Astrocyte (in vitro differentiated cells and primary cell): Measurements from ENCODE around the gene GREM1. TPM values are rescaled to one million over a fixed set of nuclear protein-coding genes. Genes with fewer than 3 reads are reported as not detected.

Experiments used
- DNase-seq: peaks from one replicate; pipeline ENCODE4 v3.0.0-alpha.2; 2010; ENCODE audit warnings: low read depth
- FAIRE-seq: peaks from 2 replicates; lab custom pipeline; 2011; peaks lifted over from hg19 to GRCh38; lab: Jason Lieb, UNC
- H2AFZ ChIP-seq: 2 replicates; pipeline ENCODE4 v1.6.0; 2012; ENCODE audit warnings: low read depth, low read length, inconsistent platforms
- H3K27ac ChIP-seq: 2 replicates; pipeline ENCODE4 v1.5.1; 2011; ENCODE audit warnings: low read depth, low read length, inconsistent platforms
- H3K27me3 ChIP-seq: 2 replicates; pipeline ENCODE4 v1.6.0; 2011; ENCODE audit warnings: low read length, inconsistent platforms; ENCODE audit not compliant: insufficient read depth
- H3K36me3 ChIP-seq: 2 replicates; pipeline ENCODE4 v1.5.1; 2011; ENCODE audit warnings: low read length, inconsistent platforms; ENCODE audit not compliant: insufficient read depth
- H3K4me1 ChIP-seq: 2 replicates; pipeline ENCODE4 v1.5.1; 2011; ENCODE audit warnings: low read length, inconsistent platforms; ENCODE audit not compliant: insufficient read depth
- H3K4me2 ChIP-seq: 2 replicates; pipeline ENCODE4 v1.6.0; 2012; ENCODE audit warnings: low read length, inconsistent platforms
- H3K4me3 ChIP-seq: 2 replicates; pipeline ENCODE4 v1.5.1; 2011; ENCODE audit warnings: low read depth, mild to moderate bottlenecking, low read length, inconsistent platforms; ENCODE audit not compliant: insufficient read depth
- H3K79me2 ChIP-seq: 2 replicates; pipeline ENCODE4 v1.6.0; 2012; ENCODE audit warnings: mild to moderate bottlenecking, low read length, inconsistent platforms; ENCODE audit not compliant: insufficient read depth
- H3K9ac ChIP-seq: 2 replicates; pipeline ENCODE4 v1.6.0; 2012; ENCODE audit warnings: mild to moderate bottlenecking, low read length, inconsistent platforms
- H3K9me3 ChIP-seq: 2 replicates; pipeline ENCODE4 v1.5.1; 2012; ENCODE audit warnings: low read depth, mild to moderate bottlenecking, low read length, inconsistent platforms; ENCODE audit not compliant: insufficient read depth
- H4K20me1 ChIP-seq: 2 replicates; pipeline ENCODE4 v1.6.0; 2012; ENCODE audit warnings: low read length, inconsistent platforms; ENCODE audit not compliant: insufficient read depth
- H3K27ac Mint-ChIP-seq: one replicate; pipeline ENCODE4 v1.8.0; 2021; ENCODE audit warnings: mild to moderate bottlenecking, mixed read lengths; ENCODE audit not compliant: unreplicated experiment
- H3K27me3 Mint-ChIP-seq: one replicate; pipeline ENCODE4 v1.8.0; 2021; ENCODE audit warnings: low read depth, mixed read lengths; ENCODE audit not compliant: unreplicated experiment
- H3K36me3 Mint-ChIP-seq: one replicate; pipeline ENCODE4 v1.8.0; 2021; ENCODE audit warnings: low read depth, mixed read lengths; ENCODE audit not compliant: unreplicated experiment
- H3K4me1 Mint-ChIP-seq: one replicate; pipeline ENCODE4 v1.8.0; 2021; ENCODE audit warnings: low read depth, mixed read lengths; ENCODE audit not compliant: unreplicated experiment
- H3K4me3 Mint-ChIP-seq: one replicate; pipeline ENCODE4 v1.8.0; 2021; ENCODE audit warnings: mild to moderate bottlenecking, moderate library complexity, mixed read lengths; ENCODE audit not compliant: unreplicated experiment
- H3K9me3 Mint-ChIP-seq: one replicate; pipeline ENCODE4 v1.8.0; 2021; ENCODE audit warnings: mild to moderate bottlenecking, mixed read lengths; ENCODE audit not compliant: unreplicated experiment
- CTCF ChIP-seq: IDR thresholded peaks from 2 replicates; pipeline ENCODE4 v1.5.1; 2011; ENCODE audit warnings: low read depth, mild to moderate bottlenecking, inconsistent platforms, low read length, moderate library complexity; ENCODE audit not compliant: insufficient read depth
- EZH2 ChIP-seq: IDR thresholded peaks from 2 replicates; pipeline ENCODE4 v1.6.1; 2012; ENCODE audit warnings: mild to moderate bottlenecking, low read length, inconsistent platforms; ENCODE audit not compliant: insufficient read depth
- total RNA-seq: library from RNA; stranded (reverse); gene quantifications from 2 replicates; pipeline ENCODE4 v1.2.1, GENCODE V29; 2021

The GREM1 gene
- total RNA-seq, 1 donor from 2014 or later, result 112 TPM

- Histone ChIP-seq H3K27ac (no peak overlapping the region), H3K4me1 (peaks cover 5% of the 10 kb centered on the region), H4K20me1 (no peaks in the 10 kb centered on the region), H3K4me2 (no peak overlapping the region), H3K9me3 (no peaks in the 10 kb centered on the region), H3K27me3 (no peaks in the 10 kb centered on the region), H3K9ac (no peak overlapping the region), H3K79me2 (no peaks in the 10 kb centered on the region), H3K36me3 (no peaks in the 10 kb centered on the region), H2AFZ (no peak overlapping the region), H3K4me3 (no peak overlapping the region)
- Mint-ChIP-seq H3K4me1 (peaks cover 19% of the 10 kb centered on the region), H3K36me3 (peaks cover 3% of the 10 kb centered on the region), H3K4me3 (no peak overlapping the region), H3K27ac (no peak overlapping the region), H3K9me3 (no peaks in the 10 kb centered on the region), H3K27me3 (no peaks in the 10 kb centered on the region)
- no peak for DNase-seq
- TF ChIP-seq CTCF (no peak), EZH2 (no peak)
- FAIRE-seq, result no peak
These were observed 66.8 kb downstream of the GREM1 start for GRCh38 chr15:32784581-32784980.

GRCh38 chr15:32786906-32787305, 69.1 kb downstream of the GREM1 start:
- FAIRE-seq (peak; percentile 41), DNase-seq (no peak)
- Mint-ChIP-seq H3K9me3 (no peaks in the 10 kb centered on the region), H3K27ac (peak overlapping the region; percentile 92), H3K27me3 (no peaks in the 10 kb centered on the region), H3K4me1 (peaks cover 31% of the 10 kb centered on the region), H3K4me3 (no peak overlapping the region), H3K36me3 (peaks cover 3% of the 10 kb centered on the region)
- H3K4me1 ChIP-seq, result peaks cover 13% of the 10 kb centered on the region
- no peaks in the 10 kb centered on the region for H3K36me3 ChIP-seq
- H3K9ac ChIP-seq, result no peak overlapping the region
- TF ChIP-seq EZH2 (no peak), CTCF (no peak)
- no peaks in the 10 kb centered on the region for H3K79me2 ChIP-seq
- H3K27me3 ChIP-seq, result no peaks in the 10 kb centered on the region
- no peak overlapping the region for H3K27ac ChIP-seq
- no peak overlapping the region for H2AFZ ChIP-seq
- no peak overlapping the region for H3K4me3 ChIP-seq
- H3K9me3 ChIP-seq, result no peaks in the 10 kb centered on the region
- H4K20me1 ChIP-seq, result no peaks in the 10 kb centered on the region
- no peak overlapping the region for H3K4me2 ChIP-seq

GRCh38 chr15:32787949-32788348, 70.1 kb downstream of the GREM1 start:
- H3K4me2 ChIP-seq, result no peak overlapping the region
- no peaks in the 10 kb centered on the region for H3K27me3 ChIP-seq
- DNase-seq (no peak), FAIRE-seq (no peak)
- H3K79me2 ChIP-seq, result no peaks in the 10 kb centered on the region
- H3K27ac Mint-ChIP-seq, result peak overlapping the region; percentile 58
- peaks cover 30% of the 10 kb centered on the region for H3K4me1 Mint-ChIP-seq
- no peak for TF ChIP-seq CTCF
- no peak for TF ChIP-seq EZH2
- peaks cover 13% of the 10 kb centered on the region for H3K4me1 ChIP-seq
- no peak overlapping the region for H2AFZ ChIP-seq
- no peaks in the 10 kb centered on the region for H3K9me3 Mint-ChIP-seq
- H3K27ac ChIP-seq, result no peak overlapping the region
- H3K36me3 Mint-ChIP-seq, result peaks cover 3% of the 10 kb centered on the region
- H3K27me3 Mint-ChIP-seq, result no peaks in the 10 kb centered on the region
- no peaks in the 10 kb centered on the region for H3K36me3 ChIP-seq
- H3K9ac ChIP-seq, result no peak overlapping the region
- H3K4me3 ChIP-seq, result no peak overlapping the region
- no peak overlapping the region for H3K4me3 Mint-ChIP-seq
- no peaks in the 10 kb centered on the region for H4K20me1 ChIP-seq
- H3K9me3 ChIP-seq, result no peaks in the 10 kb centered on the region
